Esophagus squamous epithelium (tissue), 5 donors: ENCODE data around the gene YPEL2. TPM values are rescaled to one million over a fixed set of nuclear protein-coding genes. Genes with fewer than 3 reads are reported as not detected.

Experiments
- DNase-seq: peaks from one replicate; lab custom pipeline; 2025; lab: John Stamatoyannopoulos, UW
- H3K27ac ChIP-seq, 4 donors: fragments of 200-600 bp; sonication (generic); one replicate each; pipeline ENCODE4 v1.5.1; 2016 to 2019; ENCODE audit warnings: mild to moderate bottlenecking in 1 of 4
- H3K27me3 ChIP-seq, 4 donors: fragments of 200-600 bp; sonication (generic); 1 replicate in 3 of 4; 2 replicates in 1 of 4; pipeline versions ENCODE4 v1.5.1 to v1.6.0; 2017 to 2021; ENCODE audit warnings: antibody characterized with exemption in 1 of 4
- H3K36me3 ChIP-seq, 3 donors: fragments of 200-600 bp; sonication (generic); one replicate each; pipeline ENCODE4 v1.5.1; 2016 to 2019
- H3K4me1 ChIP-seq, 3 donors: fragments of 200-600 bp; sonication (generic); one replicate each; pipeline ENCODE4 v1.5.1; 2017 to 2019
- H3K4me3 ChIP-seq, 4 donors: fragments of 200-600 bp; sonication (generic); 1 replicate in 3 of 4; 2 replicates in 1 of 4; pipeline ENCODE4 v1.5.1; 2016 to 2019; ENCODE audit warnings: mild to moderate bottlenecking in 2 of 4, moderate library complexity in 1 of 4
- H3K9me3 ChIP-seq, 3 donors: fragments of 200-600 bp; sonication (generic); one replicate each; pipeline ENCODE4 v1.5.1; 2016 to 2019
- CTCF ChIP-seq, 6 experiments: fragments of 450-650 bp in 4 of 6; fragments of 200-600 bp in 2 of 6; sonication (generic) in 2 of 6; IDR thresholded peaks; one replicate each; pipeline ENCODE4 v1.5.1; 2016 to 2019; ENCODE audit warnings: antibody characterized with exemption in 6 of 6, mild to moderate bottlenecking in 4 of 6, moderate library complexity in 4 of 6
- POLR2A ChIP-seq, 4 donors: fragments of 450-650 bp; IDR thresholded peaks; one replicate each; pipeline ENCODE4 v1.6.1; 2017; ENCODE audit warnings: antibody characterized with exemption in 4 of 4, mild to moderate bottlenecking in 4 of 4, moderate library complexity in 3 of 4
- WGBS, 2 donors: methylation state at CpG; one replicate each; pipeline ENCODE4 v1.1.5; 2018; 5-methylcytosine and 5-hydroxymethylcytosine counted together
- intact Hi-C: fragments of 100-400 bp; cut with DNase I; formaldehyde crosslinking; loops from one replicate; pipeline ENCODE4 v1.15.0; 2022
- total RNA-seq, 4 donors: library from RNA; depleted of rRNA; stranded (reverse); fragments of >200 nt; gene quantifications; one replicate each; pipeline ENCODE4 v1.1.0, GENCODE V29; 2016
- donor health status: DM: yes; HTN: yes; CAD: no.

YPEL2 gene
- total RNA-seq, 4 donors from 2014 or later = 5.5 to 18.3 (median 11.2) TPM

GRCh38 chr17:59356543-59357218 is 25.2 kb downstream of the YPEL2 start:
- DNase-seq = no peak
- H3K4me3 ChIP-seq = no peak overlapping the region
- WGBS, 2 donors = 67 to 92% methylated on average over 1 to 2 of the region's 2 CpGs
- TF ChIP-seq CTCF (IDR thresholded peaks at IDR 0.05) (no peak), POLR2A (IDR thresholded peaks at IDR 0.05) (no peak)
- peak overlapping the region in 2 of 4 donors; percentile 58 to 66 for H3K27ac ChIP-seq
- H3K27me3 ChIP-seq = no peaks in the 10 kb centered on the region
- H3K36me3 ChIP-seq = peaks cover 0 to 37% (median 0%) of the 10 kb centered on the region in 3 donors
- no peaks in the 10 kb centered on the region for H3K9me3 ChIP-seq
- intact Hi-C loops = no loop called here
- H3K4me1 ChIP-seq = peaks cover 6 to 86% (median 24%) of the 10 kb centered on the region in 3 donors

GRCh38 chr17:59357219-59357697 is 25.8 kb downstream of the YPEL2 start:
- H3K36me3 ChIP-seq = peaks cover 0 to 37% (median 0%) of the 10 kb centered on the region in 3 donors
- peaks cover 10 to 88% (median 30%) of the 10 kb centered on the region in 3 donors for H3K4me1 ChIP-seq
- H3K27ac ChIP-seq = peak overlapping the region in 2 of 4 donors; percentile 58 to 66

DNA sequence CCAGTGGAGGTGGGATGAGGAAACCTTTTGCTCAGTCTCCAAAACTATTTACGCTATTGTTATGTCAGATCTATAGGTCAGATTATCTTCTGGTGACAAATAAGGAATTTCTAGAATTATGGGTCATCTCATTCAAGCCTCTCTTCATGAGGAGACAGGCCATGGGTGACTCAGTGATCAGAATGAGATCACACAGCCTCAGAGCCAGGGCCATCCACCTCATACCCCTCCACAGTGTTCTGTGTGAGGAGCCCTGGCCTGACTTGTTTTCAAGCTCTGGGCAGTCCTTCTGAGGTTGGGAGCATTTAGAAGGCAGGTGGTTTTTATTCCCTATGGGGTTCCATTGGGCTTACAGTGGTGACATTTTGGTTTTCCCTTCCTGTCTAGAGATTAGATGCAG is 26.5 kb downstream of the YPEL2 start:
- Histone ChIP-seq H3K27ac (peak overlapping the region in 2 of 4 donors; percentile 58 to 66), H3K9me3 (no peaks in the 10 kb centered on the region), H3K27me3 (no peaks in the 10 kb centered on the region), H3K4me3 (no peak overlapping the region), H3K36me3 (peaks cover 0 to 37% (median 0%) of the 10 kb centered on the region in 3 donors), H3K4me1 (peaks cover 10 to 88% (median 36%) of the 10 kb centered on the region in 3 donors)
- no peak for DNase-seq
- intact Hi-C loops = no loop called here
- WGBS, 2 donors = 88 to 100% methylated on average over 1 of the region's 1 CpG
- TF ChIP-seq CTCF (IDR thresholded peaks at IDR 0.05) (no peak), POLR2A (IDR thresholded peaks at IDR 0.05) (no peak)

More at GRCh38 chr17:59357219-59357697, 25.8 kb downstream of the YPEL2 start:
- Histone ChIP-seq H3K9me3 (no peaks in the 10 kb centered on the region), H3K4me3 (no peak overlapping the region), H3K27me3 (no peaks in the 10 kb centered on the region)
- intact Hi-C loops = no loop called here
- no peak for TF ChIP-seq CTCF (IDR thresholded peaks at IDR 0.05)
- no peak for TF ChIP-seq POLR2A (IDR thresholded peaks at IDR 0.05)
- no peak for DNase-seq

DNA sequence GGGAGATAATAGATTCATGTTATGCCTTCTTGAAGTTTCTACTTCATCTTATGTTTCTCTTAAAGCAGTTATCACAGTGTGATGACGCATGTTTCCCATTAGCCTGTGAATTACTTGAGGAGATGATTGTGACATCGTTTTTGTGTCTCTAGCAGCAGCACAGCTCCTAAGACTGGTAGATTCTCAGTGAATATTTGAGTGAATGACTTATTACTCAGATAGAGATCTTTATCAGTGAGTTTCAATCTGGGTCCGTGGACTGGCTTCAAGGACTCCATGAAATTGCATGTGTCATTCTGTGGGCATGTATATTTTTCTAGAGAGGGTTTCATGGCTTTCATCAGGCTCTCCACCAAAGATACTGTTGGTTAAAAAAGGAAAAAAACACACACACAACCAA is 29.9 kb downstream of the YPEL2 start:
- 66 to 67% methylated on average over 3 of the region's 3 CpGs for WGBS, 2 donors
- DNase-seq = no peak
- Histone ChIP-seq H3K36me3 (peaks cover 0 to 5% (median 0%) of the 10 kb centered on the region in 3 donors), H3K9me3 (no peaks in the 10 kb centered on the region), H3K4me1 (peaks cover 20 to 92% (median 54%) of the 10 kb centered on the region in 3 donors), H3K4me3 (no peak overlapping the region), H3K27me3 (no peaks in the 10 kb centered on the region), H3K27ac (peak overlapping the region in 3 of 4 donors; percentile 46 to 72 (median 52))
- TF ChIP-seq CTCF (IDR thresholded peaks at IDR 0.05) = no peak
- TF ChIP-seq POLR2A (IDR thresholded peaks at IDR 0.05) = no peak
- intact Hi-C loops = no loop called here
